GM21423 (cell line): ENCODE data around the gene PTK6.
"Not testable (repeated sequence)": the region's sequence is repeated elsewhere in the genome, so short reads cannot be mapped to it uniquely, and the experiment has no call there.

Source experiments
- ATAC-seq: cut with Tn5 transposase; IDR thresholded peaks from one replicate; pipeline ENCODE4 v1.9.1; 2021; ENCODE audit warnings: mild to moderate bottlenecking, moderate library complexity; ENCODE audit not compliant: unreplicated experiment

Gene PTK6

DNA sequence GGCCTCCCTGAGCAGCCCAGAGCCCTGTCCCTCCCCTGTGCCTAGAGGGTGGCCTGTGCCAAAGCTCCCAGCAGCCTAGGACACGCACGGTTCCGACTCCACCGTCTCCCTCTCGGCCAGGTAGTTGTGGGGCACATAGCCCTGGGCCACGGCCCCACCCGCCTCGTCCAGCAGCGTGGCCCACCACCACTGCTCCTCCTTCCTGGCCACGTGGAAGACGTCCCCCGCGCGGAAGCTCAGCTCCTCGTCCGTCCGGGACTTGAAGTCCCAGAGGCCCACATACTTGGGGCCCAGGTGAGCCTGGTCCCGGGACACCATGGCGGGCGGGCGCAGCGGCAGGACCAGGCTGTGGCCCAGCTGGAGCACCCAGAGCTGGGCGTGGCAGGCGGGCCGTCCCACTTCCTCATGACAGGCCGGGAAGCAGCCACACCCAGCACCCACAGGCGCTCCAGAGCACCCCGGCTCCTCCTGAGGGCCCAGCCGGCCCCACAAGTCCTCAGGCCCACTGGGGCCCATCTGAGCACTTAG, at the start of gene PTK6:
TSS of gene PTK6 (minus strand) at position 380 of the 528 bp plus-strand sequence. CDS start at position 318, 62 bp downstream.
- peak; percentile 8 for ATAC-seq

DNA sequence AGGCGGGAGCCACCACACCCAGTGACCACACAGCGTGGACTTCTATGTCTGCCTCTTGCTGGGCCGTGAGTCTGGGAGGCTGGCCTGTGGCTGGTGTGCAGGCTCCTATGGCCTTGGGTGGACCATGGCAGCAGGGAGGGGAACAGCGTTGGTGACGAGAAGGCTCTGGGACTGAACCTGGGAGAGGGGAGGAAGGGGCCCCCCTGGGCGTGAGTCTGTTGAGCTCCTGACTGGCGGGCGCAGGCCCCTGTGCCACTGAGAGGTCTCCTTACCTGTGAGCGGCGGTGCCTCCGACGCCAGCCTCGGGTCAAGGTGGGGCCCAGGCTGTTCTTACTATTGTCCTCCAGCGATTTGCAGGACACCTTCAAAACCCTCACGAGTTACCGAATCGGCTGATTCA, 49.6 kb upstream of the PTK6 start:
- no peak for ATAC-seq

DNA sequence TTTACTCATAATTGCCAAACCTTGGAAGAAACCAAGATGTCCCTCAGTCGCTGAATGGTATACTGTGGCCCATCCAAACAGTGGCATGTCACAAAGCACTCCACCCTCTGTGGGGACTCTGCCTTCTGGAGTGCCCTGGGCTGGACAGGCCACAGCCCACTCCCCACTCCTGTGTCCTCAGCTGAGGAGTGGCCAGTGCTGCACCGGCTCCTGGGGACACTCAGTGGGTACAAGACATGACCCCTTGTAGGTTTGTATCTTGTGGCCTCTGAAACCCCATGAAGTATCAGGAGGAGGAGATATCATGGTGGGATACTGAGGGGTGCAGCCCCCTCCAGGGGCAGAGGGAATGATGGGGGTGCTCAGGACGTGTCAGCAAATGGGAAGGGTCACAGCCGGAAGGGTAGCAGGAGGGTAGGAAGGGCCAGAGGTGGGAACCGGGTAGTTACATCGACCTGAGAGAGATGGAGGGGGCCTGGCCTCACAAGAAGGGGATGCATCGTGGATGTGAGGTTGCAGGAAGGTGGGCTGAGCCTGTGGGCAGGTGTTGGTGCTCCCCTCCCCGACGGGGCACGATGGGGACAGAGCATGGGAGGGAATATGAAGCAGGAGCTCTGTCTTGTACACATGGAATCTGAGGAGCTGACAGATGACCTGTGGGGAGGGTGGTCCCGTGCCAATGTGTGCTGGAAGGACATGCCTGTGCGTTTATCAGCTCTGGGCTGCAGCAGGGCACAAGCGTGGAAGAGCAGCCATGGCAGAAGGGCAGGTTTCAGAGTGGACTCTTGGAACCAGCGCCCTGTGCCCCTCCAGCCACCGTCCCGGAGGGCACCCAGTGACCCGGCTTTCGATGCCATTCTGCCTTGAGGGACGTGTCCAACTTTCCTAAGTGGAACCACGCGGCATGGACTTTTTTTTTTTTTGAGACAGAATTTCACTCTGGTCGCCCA, 48.7 kb upstream of the PTK6 start:
- ATAC-seq: no peak

DNA sequence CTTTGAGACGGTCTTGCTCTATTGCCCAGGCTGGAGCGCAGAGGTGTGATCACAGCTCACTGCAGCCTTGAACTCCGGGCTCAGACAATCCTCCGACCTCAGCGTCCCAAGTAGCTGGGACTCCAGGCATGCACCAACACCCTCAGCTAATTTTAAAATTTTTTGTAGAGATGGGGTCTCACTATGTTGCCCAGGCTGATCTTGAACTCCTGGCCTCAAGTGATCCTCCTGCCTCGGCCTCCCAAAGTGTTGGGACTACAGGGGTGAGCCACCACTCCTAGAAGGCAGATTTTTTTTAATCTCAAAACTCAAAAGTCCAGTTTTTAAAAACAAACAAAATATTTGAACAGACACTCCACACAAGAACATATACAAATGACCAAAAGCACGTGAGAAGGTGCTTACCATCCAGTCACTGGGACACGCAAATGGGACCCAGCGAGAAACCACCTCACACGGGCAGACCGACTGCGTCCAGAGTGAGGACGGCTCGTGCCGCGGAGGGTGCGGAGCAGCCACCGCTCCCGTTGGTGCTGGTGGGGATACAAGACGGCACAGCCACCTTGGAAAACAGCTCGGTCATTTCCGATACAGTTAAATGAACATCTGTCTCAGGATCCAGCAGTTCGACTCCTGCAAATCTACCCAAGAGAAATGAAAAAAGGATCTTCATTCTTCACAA, 45.3 kb upstream of the PTK6 start:
- no peak for ATAC-seq

DNA sequence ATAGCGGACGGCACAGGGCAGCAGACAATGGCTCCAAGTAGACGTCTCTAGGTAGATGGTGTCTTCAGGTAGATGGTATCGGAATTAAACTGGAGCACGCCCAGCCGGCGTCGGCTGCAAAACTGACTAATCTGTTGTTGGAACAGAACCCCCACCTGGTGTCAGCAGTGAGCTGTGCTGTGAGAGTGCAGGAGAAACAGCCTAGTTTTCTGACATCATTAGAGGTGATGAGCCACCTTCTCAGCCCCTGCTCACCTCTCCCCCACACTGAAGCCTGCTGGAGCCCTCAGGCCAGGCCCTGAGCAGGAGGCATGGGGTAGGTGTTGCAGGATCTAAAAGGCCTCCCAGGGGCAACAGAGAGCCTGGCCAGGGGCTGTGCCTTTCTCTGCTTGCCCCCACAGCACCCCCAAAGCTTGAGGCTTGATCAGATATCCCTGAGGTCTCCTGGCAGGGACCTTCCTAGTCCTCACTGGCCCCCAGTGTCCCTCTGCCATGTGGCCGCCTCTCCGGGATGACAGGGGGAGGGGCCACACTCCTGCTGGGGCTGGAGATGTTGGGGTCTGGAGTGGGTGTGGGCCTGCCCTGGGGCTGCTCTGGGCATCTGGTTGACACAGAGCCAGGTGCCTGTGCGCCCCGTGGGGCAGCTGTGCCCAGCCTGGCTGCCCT, 43.8 kb upstream of the PTK6 start:
- no peak for ATAC-seq

DNA sequence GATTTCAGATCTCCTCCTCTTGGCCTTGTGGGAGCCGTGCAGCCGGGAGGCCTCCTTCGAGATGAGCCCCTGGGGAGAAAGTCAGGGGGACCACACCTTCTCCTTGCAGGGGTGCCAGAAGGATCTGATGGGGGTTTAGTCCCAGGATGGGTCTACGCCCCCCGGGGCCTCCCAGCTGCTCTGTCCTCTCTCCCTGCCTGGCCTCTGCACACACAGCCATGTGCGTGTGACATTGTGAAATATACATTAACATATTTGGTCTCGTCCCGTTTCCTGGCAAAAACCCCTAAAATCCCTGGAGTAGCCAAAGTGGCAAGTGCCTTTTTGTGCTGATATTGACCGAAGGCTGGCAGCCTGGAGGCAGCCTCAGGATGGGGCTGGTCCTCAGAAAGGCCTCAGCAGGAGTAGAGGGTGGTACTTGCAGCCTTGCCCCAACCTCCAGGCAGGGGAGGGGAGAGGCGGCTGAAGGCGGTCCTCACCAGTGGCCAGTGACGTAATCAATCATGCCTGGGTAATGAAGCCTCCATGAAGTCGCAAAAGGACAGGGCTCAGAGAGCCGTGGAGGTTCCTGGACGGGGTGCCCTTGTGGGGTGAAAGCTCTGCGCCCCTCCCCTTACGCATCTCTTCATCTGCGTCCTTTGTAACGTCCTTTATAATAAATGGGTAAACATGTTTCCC, 42.0 kb upstream of the PTK6 start:
- no peak for ATAC-seq

DNA sequence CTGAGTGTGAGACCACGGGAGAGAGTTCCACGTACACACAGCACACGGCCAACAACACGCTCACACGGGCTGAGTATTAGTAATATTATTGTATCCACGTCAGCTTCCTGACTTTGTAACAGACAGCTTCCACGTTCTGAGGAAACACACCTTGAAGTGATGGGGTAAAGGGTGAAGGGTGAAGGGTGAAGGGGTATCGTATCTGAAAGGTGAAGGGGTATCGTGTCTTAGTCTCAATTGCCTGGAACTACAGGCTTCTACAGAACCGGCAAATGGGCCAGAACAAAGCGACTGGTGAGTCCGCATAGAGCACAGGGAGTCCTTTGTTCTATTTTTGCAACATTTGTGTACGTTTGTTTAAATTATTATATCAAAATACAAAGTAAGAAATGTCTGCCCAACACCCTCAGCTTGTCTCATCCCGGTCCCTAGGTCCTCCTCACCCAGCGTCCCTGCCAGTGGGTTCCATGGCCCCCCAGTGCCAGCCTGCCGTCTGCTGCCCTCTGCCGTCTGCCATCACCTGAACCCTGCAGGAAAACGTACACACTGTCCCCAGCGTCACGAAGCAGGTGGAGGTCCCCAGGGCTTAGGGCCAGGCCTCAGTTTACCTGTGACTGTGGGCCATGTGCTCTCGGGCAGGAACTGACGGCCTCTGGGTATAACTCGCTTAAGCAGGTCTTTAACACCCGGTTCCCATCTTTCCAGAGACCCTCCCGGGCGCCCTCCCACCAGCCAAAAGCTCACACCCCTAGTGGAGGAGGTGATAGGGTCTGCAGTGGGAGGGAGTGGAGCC, 41.2 kb upstream of the PTK6 start:
- ATAC-seq: no peak

DNA sequence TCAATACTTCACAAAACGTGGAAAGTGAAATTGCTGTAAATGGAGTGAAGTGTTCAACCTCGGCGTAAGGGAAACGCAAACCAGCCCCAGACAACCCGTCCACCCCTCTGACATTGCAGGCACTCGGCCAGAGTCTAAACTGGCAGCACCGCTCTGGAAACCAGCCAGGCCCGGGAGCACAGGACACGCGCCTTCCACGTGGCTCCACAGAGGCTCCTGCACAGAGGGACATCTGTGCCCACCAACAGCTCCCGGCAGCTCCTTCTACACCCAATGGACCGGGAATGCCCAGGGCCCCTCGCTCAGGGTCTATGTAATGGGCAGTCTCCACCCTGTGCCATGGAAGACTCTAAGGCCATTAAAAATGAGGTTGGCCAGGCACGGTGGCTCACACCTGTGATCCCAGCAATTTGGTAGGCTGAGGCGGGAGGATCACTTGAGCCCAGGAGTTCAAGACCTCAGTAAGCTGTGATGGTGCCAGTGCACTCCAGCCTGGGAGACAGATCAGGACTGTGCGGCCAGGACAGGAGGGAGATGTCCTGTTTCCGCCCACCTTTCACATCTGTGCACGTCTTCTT, 40.2 kb upstream of the PTK6 start:
- ATAC-seq: no peak

DNA sequence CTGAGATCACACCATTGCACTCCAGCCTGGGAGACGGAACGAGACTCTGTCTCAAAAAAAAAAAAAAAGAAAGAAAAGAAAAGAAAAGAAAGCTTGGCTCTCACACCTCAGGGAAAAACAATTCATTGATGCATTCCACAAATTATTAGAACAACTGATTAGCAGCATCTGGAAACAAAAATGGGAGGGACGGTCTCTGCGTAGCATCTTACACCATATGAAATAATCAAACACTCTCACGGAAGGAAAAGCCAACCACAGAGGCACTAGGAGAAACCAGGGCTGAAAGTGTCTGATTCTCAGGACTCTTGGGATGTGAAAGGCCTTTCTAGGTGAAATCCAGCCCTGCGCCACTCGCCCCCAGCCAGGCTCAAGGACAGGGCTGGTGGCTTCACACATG, 39.1 kb upstream of the PTK6 start:
- ATAC-seq: no peak

DNA sequence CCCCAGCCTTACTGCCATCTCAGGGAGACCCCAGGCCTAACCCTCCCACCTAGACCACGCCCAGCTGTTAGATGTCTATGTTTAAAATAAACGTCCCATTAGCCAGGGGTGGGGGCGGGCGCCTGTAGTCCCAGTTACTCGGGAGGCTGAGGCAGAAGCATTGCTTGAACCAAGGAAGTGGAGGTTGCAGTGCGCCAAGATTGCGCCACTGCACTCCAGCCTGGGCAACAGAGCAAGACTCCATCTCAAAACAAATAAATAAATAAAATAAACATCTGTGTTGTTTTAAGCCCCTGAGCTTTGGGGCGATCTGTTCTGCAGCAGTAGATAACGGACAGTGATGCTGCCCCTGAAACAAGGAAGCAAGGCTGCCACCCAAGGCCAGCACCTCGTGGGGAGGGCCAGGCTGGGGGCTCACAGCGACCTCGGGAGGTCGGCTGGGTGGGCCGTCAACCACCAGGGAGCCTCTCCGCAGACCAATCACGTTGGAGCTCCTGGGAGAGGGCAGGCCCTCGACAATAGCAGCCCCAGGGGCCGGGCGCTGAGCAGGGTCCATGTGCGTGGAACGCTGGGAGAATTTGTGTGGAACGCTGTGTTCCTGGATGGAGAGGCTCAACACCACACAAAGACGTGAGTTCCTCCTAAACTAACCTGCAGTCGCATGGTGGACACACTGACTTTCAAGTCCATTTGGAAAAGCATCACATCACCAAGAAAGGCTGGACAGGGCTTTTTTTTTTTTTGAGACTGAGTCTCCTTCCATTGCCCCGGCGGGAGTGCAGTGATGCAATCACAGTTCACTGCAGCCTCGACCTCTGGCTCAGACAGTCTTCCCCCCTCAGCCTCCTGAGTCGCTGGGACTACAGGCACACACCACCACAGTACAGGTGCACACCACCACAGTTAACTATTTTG, 37.9 kb upstream of the PTK6 start:
- no peak for ATAC-seq

DNA sequence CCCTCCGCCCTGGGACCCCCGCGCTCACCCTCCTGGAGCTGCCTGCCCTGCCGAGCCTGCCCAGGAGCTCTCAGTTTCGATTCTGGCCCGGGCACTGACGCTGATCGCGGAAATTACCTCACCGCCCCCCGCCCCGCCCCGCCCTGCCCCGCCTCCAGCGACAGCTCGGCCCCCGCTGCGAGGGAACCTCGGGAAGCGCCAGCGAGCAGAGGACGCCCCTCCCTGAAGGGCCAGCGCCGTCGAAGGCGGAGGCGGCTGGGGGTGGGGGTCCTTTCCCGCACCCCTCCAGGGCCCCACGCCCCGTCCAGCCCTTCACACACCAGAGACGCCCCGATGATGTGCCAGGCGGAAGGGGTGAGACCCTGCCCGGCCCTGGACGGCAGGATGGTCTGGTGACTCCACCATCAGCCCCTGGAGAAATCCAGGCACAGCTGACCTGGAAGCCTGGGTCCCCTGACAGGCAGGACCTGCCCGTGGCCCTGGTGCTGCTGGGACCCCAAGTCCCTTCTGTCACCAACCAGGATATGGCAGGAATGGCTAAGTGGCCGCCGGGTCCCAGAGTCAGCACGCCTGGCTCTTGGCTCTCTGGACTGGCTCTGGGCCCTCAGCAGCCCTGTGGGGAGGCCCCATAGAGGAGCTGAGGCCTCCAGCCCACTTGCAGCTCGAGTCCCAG, 37.1 kb upstream of the PTK6 start, which contains the start of gene HELZ2:
TSS of gene HELZ2 (minus strand) at position 84 of the 673 bp plus-strand sequence. CDS start 1,854 bp downstream, outside the sequence.
- no peak for ATAC-seq

DNA sequence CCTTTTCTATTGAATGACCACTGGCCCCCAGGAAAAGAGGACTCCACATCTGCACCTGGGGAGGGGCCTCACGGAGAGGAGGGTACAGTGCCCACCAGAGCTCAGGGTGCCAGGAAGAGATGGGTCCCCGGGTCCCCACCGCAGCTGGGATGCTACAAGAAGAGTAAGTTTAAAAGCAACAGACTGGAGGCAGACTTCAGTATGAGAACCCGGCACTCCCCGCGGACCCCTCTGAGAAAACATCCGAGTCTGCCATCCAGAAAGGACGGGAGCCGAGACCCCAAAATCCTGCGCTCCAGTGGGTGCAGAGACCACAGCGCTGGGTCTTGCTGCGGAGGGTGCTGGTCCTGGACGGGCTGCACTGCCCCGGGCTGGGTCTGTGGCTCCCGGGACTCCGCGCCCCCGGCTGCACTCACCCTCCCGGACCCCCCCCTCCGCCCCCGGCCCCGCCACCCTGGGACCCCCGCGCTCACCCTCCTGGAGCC, 36.5 kb upstream of the PTK6 start:
- ATAC-seq: no peak

DNA sequence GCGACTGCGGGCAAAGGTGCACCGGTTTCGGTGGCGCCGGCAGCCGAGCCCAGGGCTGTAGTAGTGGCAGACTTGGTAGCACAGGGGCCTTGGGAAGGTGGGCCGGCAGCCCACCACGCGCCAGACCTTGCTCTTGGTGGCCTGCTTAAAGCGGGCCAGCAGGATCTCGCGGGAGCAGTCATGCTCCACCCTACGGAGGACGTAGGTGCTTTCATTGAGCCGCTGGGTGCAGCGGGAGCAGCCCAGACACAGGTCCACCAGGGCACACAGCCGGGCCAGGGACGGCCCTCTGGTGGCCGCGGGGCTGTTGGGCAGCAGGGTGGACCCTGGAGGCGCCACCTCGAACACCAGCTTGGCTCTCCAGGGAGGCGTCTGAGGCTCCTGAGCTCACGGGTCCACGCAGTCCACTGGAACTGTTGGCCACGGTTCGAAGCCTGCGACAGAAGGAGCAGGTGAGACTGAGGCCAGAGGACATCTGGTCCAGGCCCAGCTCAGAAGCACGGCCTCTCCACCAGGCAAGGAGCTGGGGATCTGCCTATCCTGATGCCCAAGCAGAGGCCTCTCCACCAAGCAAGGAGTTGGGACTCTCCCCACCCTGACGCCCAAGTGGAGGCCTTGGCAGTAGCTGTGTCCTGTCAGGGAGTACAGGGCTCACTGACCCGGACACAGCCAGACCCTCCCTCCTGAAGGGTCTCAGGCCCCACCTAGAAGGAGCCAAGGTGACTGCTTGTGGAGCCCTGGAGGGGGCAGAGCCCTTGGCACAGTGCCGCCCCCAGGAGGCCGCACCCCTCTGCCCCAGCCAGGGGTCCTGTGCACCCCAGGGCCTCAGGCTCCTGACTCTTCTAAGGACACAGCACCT, 35.8 kb upstream of the PTK6 start:
- no peak for ATAC-seq

DNA sequence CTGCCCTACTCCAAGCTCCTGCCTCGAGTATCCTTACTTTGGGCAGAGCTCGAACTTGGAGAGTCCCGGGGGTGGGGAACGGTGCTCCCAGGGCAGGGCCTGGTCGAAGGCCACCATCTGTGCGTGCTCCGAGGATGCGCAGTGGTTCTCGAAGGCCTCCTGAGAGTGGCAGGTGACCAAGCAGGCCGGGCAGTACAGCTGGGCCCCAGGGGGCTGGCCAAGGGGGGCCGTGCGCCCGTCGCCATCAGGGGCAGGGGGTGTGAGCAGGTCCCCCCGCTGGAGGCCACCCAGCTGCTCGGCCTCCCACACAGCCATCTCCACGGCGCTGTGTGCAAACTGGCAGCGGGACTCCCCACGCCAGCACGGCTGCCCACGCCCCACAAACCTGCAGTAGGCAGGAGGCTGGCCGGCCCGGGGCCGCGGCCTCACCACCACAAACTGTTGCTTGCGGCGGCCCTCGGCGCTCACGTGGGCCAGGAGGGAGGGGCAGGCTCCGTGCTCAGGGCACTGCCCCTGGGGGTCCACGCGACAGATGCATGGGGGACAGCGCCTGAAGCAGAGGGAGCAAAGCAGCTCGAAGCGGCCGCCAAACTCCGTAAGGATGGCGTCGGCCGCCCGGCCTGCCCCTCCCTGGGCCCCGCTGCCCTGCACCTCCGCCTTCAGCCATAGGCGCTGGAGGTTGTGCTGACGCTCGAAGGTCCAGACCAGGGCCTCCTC, 35.1 kb upstream of the PTK6 start:
- ATAC-seq: no peak

DNA sequence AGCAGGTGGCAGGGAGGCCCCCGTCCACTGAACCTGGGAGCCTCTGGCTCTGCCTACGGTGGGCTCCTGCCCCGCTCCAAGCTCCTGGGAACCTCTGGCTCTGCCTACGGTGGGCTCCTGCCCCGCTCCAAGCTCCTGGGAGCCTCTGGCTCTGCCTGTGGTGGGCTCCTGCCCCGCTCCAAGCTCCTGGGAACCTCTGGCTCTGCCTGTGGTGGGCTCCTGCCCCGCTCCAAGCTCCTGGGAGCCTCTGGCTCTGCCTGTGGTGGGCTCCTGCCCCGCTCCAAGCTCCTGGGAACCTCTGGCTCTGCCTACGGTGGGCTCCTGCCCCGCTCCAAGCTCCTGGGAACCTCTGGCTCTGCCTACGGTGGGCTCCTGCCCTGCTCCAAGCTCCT, 33.9 kb upstream of the PTK6 start:
- not testable (repeated sequence) for ATAC-seq
